Activated naive CD8-positive, alpha-beta T cell (primary cell): ENCODE results near the gene B3GALNT1.
A peak's percentile ranks its signal among the peaks of the same experiment; 100 is the strongest.

Experiments used
- H3K27ac Mint-ChIP-seq: one replicate; pipeline ENCODE4 v1.8.0; 2021; ENCODE audit warnings: mixed read lengths
- H3K27me3 Mint-ChIP-seq: one replicate; pipeline ENCODE4 v1.8.0; 2021; ENCODE audit warnings: mixed read lengths
- H3K36me3 Mint-ChIP-seq: one replicate; pipeline ENCODE4 v1.8.0; 2021; ENCODE audit warnings: mixed read lengths
- H3K4me1 Mint-ChIP-seq: one replicate; pipeline ENCODE4 v1.8.0; 2021; ENCODE audit warnings: low read depth, mixed read lengths
- H3K4me3 Mint-ChIP-seq: one replicate; pipeline ENCODE4 v1.8.0; 2021; ENCODE audit warnings: mild to moderate bottlenecking, mixed read lengths
- H3K9me3 Mint-ChIP-seq: one replicate; pipeline ENCODE4 v1.8.0; 2021; ENCODE audit warnings: low read depth, mixed read lengths

B3GALNT1 gene

GRCh38 chr3:161104561-161105551 is at the start of gene B3GALNT1:
Gene B3GALNT1, minus strand, starts transcription at chr3:161105349. Its CDS starts 18,595 bp downstream, at chr3:161086754.
- Mint-ChIP-seq H3K9me3 (no peaks in the 10 kb centered on the region), H3K36me3 (no peaks in the 10 kb centered on the region), H3K4me1 (peaks cover 11% of the 10 kb centered on the region), H3K27ac (no peak within 1 kb of the TSS), H3K27me3 (peaks cover 13% of the 10 kb centered on the region), H3K4me3 (peak within 1 kb of the TSS; percentile 76)

- Mint-ChIP-seq H3K27me3 (peaks cover 3% of the 10 kb centered on the region), H3K9me3 (no peaks in the 10 kb centered on the region), H3K27ac (no peak overlapping the region), H3K36me3 (no peaks in the 10 kb centered on the region), H3K4me1 (no peaks in the 10 kb centered on the region), H3K4me3 (no peak overlapping the region)
Measured at GRCh38 chr3:161153480-161153879, 48.3 kb upstream of the B3GALNT1 start.

GRCh38 chr3:161150001-161150525 is 44.9 kb upstream of the B3GALNT1 start:
- peaks cover under 1% of the 10 kb centered on the region for H3K27me3 Mint-ChIP-seq
- no peaks in the 10 kb centered on the region for H3K36me3 Mint-ChIP-seq
- no peak overlapping the region for H3K4me3 Mint-ChIP-seq
- H3K4me1 Mint-ChIP-seq = no peaks in the 10 kb centered on the region
- H3K27ac Mint-ChIP-seq = no peak overlapping the region
- H3K9me3 Mint-ChIP-seq = no peaks in the 10 kb centered on the region

- no peaks in the 10 kb centered on the region for H3K36me3 Mint-ChIP-seq
- H3K27ac Mint-ChIP-seq = no peak overlapping the region
- no peaks in the 10 kb centered on the region for H3K27me3 Mint-ChIP-seq
- no peaks in the 10 kb centered on the region for H3K9me3 Mint-ChIP-seq
- no peak overlapping the region for H3K4me3 Mint-ChIP-seq
- H3K4me1 Mint-ChIP-seq = no peaks in the 10 kb centered on the region
Measured at GRCh38 chr3:161149529-161149928, 44.4 kb upstream of the B3GALNT1 start.

GRCh38 chr3:161148832-161149475 is 43.8 kb upstream of the B3GALNT1 start:
- H3K4me1 Mint-ChIP-seq = no peaks in the 10 kb centered on the region
- no peaks in the 10 kb centered on the region for H3K27me3 Mint-ChIP-seq
- no peaks in the 10 kb centered on the region for H3K9me3 Mint-ChIP-seq
- H3K4me3 Mint-ChIP-seq = no peak overlapping the region
- no peaks in the 10 kb centered on the region for H3K36me3 Mint-ChIP-seq
- H3K27ac Mint-ChIP-seq = no peak overlapping the region

GRCh38 chr3:161142486-161142885 is 37.3 kb upstream of the B3GALNT1 start:
- Mint-ChIP-seq H3K27me3 (peaks cover 2% of the 10 kb centered on the region), H3K9me3 (peaks cover 4% of the 10 kb centered on the region), H3K36me3 (peaks cover 2% of the 10 kb centered on the region), H3K4me3 (no peak overlapping the region), H3K27ac (no peak overlapping the region), H3K4me1 (no peaks in the 10 kb centered on the region)

- H3K9me3 Mint-ChIP-seq = peaks cover 4% of the 10 kb centered on the region
- H3K4me3 Mint-ChIP-seq = no peak overlapping the region
- peaks cover 2% of the 10 kb centered on the region for H3K36me3 Mint-ChIP-seq
- peaks cover 2% of the 10 kb centered on the region for H3K27me3 Mint-ChIP-seq
- H3K27ac Mint-ChIP-seq = no peak overlapping the region
- H3K4me1 Mint-ChIP-seq = no peaks in the 10 kb centered on the region
Measured at GRCh38 chr3:161139686-161140085, 34.5 kb upstream of the B3GALNT1 start.

GRCh38 chr3:161137260-161137659 is 32.1 kb upstream of the B3GALNT1 start:
- Mint-ChIP-seq H3K9me3 (no peaks in the 10 kb centered on the region), H3K36me3 (peaks cover 2% of the 10 kb centered on the region), H3K27ac (no peak overlapping the region), H3K27me3 (peaks cover 2% of the 10 kb centered on the region), H3K4me3 (no peak overlapping the region), H3K4me1 (no peaks in the 10 kb centered on the region)

GRCh38 chr3:161132391-161132790 is 27.2 kb upstream of the B3GALNT1 start:
- no peak overlapping the region for H3K27ac Mint-ChIP-seq
- no peak overlapping the region for H3K4me3 Mint-ChIP-seq
- no peaks in the 10 kb centered on the region for H3K36me3 Mint-ChIP-seq
- no peaks in the 10 kb centered on the region for H3K4me1 Mint-ChIP-seq
- H3K27me3 Mint-ChIP-seq = no peaks in the 10 kb centered on the region
- H3K9me3 Mint-ChIP-seq = no peaks in the 10 kb centered on the region

- H3K27ac Mint-ChIP-seq = no peak overlapping the region
- H3K27me3 Mint-ChIP-seq = peaks cover 3% of the 10 kb centered on the region
- H3K9me3 Mint-ChIP-seq = peaks cover 22% of the 10 kb centered on the region
- H3K36me3 Mint-ChIP-seq = peaks cover 2% of the 10 kb centered on the region
- H3K4me3 Mint-ChIP-seq = no peak overlapping the region
- H3K4me1 Mint-ChIP-seq = no peaks in the 10 kb centered on the region
Measured at GRCh38 chr3:161126495-161126894, 21.3 kb upstream of the B3GALNT1 start.

- peaks cover 33% of the 10 kb centered on the region for H3K9me3 Mint-ChIP-seq
- peaks cover 6% of the 10 kb centered on the region for H3K27me3 Mint-ChIP-seq
- H3K4me1 Mint-ChIP-seq = no peaks in the 10 kb centered on the region
- peaks cover 7% of the 10 kb centered on the region for H3K36me3 Mint-ChIP-seq
- no peak overlapping the region for H3K27ac Mint-ChIP-seq
- no peak overlapping the region for H3K4me3 Mint-ChIP-seq
Measured at GRCh38 chr3:161117646-161118045, 12.5 kb upstream of the B3GALNT1 start.

- H3K4me1 Mint-ChIP-seq = peaks cover 11% of the 10 kb centered on the region
- H3K36me3 Mint-ChIP-seq = no peaks in the 10 kb centered on the region
- H3K9me3 Mint-ChIP-seq = no peaks in the 10 kb centered on the region
- peaks cover 25% of the 10 kb centered on the region for H3K27me3 Mint-ChIP-seq
- H3K4me3 Mint-ChIP-seq = no peak overlapping the region
- H3K27ac Mint-ChIP-seq = no peak overlapping the region
Measured at GRCh38 chr3:161108840-161109239, 3.7 kb upstream of the B3GALNT1 start.

GRCh38 chr3:161107311-161107710 is 2.2 kb upstream of the B3GALNT1 start:
- peaks cover 11% of the 10 kb centered on the region for H3K4me1 Mint-ChIP-seq
- no peaks in the 10 kb centered on the region for H3K36me3 Mint-ChIP-seq
- H3K27me3 Mint-ChIP-seq = peaks cover 24% of the 10 kb centered on the region
- H3K9me3 Mint-ChIP-seq = no peaks in the 10 kb centered on the region
- no peak overlapping the region for H3K27ac Mint-ChIP-seq
- H3K4me3 Mint-ChIP-seq = no peak overlapping the region

GRCh38 chr3:161103776-161104385 is 1.3 kb downstream of the B3GALNT1 start:
- Mint-ChIP-seq H3K9me3 (no peaks in the 10 kb centered on the region), H3K27me3 (peaks cover 13% of the 10 kb centered on the region), H3K36me3 (no peaks in the 10 kb centered on the region), H3K4me1 (peaks cover 11% of the 10 kb centered on the region), H3K27ac (no peak overlapping the region), H3K4me3 (peak overlapping the region; percentile 75)

- Mint-ChIP-seq H3K27me3 (peaks cover 7% of the 10 kb centered on the region), H3K4me1 (peaks cover 11% of the 10 kb centered on the region), H3K36me3 (no peaks in the 10 kb centered on the region), H3K27ac (no peak overlapping the region), H3K4me3 (no peak overlapping the region), H3K9me3 (no peaks in the 10 kb centered on the region)
Measured at GRCh38 chr3:161101609-161102008, 3.5 kb downstream of the B3GALNT1 start.
